ENCODE data around the gene SEC63. TPM values are rescaled to one million over a fixed set of nuclear protein-coding genes. Genes with fewer than 3 reads are reported as not detected.
"Not testable (repeated sequence)": the region's sequence is repeated elsewhere in the genome, so short reads cannot be mapped to it uniquely, and the experiment has no call there.

SEC63 gene
- total RNA-seq, 1 experiment from 2014 or later: 51.3 TPM

DNA sequence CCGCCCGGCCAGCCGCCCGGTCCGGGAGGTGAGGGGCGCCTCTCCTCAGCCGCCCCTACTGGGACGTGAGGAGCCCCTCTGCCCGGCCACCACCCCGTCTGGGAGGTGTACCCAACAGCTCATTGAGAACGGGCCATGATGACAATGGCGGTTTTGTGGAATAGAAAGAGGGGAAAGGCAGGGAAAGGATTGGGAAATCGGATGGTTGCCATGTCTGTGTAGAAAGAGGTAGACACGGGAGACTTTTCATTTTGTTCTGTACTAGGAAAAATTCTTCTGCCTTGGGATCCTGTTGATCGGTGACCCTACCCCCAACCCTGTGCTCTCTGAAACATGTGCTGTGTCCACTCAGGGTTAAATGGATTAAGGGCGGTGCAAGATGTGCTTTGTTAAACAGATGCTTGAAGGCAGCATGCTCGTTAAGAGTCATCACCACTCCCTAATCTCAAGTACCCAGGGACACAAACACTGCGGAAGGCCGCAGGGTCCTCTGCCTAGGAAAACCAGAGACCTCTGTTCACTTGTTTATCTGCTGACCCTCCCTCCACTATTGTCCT, 4.1 kb downstream of the SEC63 start:
- H3K9ac ChIP-seq (ENCODE audit: low read length); H2AFZ ChIP-seq (ENCODE audit: low read depth, low read length, poor library complexity, severe bottlenecking); ATAC-seq; H3K27ac ChIP-seq (ENCODE audit: low read depth, low read length); H3K4me2 ChIP-seq (ENCODE audit: low read length); H3K4me3 ChIP-seq (replicated peaks in 1 of 2; ENCODE audit: low read depth in 1 of 2, low read length in 2 of 2); intact Hi-C loops (cut with micrococcal nuclease); POLR2A ChIA-PET; CTCF ChIA-PET; BruUV-seq (replicated peaks); RAD21 ChIA-PET (ENCODE audit: low non-redundant PET in 1 of 2, low total read pairs in 2 of 2, uncharacterized antibody in 2 of 2, unreplicated experiment in 2 of 2); DNase-seq (ENCODE audit: low read depth, low spot score); H3K9me3 ChIP-seq (ENCODE audit: control insufficient read depth in 1 of 2, insufficient read depth in 1 of 2, low read depth in 1 of 2, low read length in 2 of 2); H3K36me3 ChIP-seq (ENCODE audit: control insufficient read depth in 1 of 2, insufficient read depth in 2 of 2, low read length in 2 of 2); H3K9me2 ChIP-seq (ENCODE audit: insufficient read depth); H3K27me3 ChIP-seq (ENCODE audit: insufficient read depth, low read length): not testable (repeated sequence)
- Histone ChIP-seq H4K20me1 (ENCODE audit: insufficient read depth) (peaks cover 14% of the 10 kb centered on the region; the same call in 1 of the 2 replicates), H3K79me2 (ENCODE audit: insufficient read depth, low read length) (peaks cover 78% of the 10 kb centered on the region), H3K4me1 (ENCODE audit: control insufficient read depth in 1 of 2, insufficient read depth in 2 of 2, low read length in 2 of 2) (peaks cover 9 to 18% of the 10 kb centered on the region in 2 experiments; a peak in 3 of 4 replicates)

DNA sequence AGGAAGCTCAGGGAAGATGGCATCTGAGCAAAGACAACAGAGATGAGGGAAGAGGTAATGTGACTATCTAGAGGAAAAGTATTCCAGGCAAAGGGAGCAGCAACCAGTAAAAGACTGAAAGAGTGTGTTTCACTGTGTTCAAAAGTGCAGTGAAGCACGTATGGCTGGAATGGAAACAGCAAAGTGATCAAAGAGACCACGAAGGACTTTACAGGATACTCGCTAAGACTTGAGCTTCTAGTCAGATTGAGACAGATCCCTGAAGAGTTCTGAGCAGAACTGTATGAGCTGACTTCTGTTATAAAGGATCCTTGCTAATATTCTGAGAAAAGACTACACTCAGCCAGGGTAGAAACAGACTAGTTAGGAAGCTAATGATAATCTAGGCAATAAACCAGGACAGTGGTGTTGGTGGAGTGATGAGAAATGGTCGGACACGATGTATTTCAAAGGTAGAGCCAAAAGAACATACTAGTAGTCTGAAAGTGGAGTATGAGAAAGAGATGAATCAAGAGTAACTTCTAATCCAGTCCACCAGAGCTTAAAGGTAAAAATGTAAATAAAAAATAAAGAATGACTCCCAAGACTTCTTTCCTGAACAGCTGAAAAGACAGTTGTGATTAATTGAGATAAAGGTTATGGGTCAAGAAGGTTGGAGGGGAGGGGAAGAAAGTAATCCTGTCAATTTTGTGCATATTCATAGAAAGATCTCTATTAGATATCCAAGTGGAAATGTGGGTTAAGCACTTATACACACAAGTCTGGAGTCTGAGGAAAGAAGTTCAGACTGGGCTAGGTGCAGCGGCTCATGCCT, 14.2 kb downstream of the SEC63 start:
- intact Hi-C loops (cut with micrococcal nuclease): no loop called here
- Histone ChIP-seq H4K20me1 (ENCODE audit: insufficient read depth) (peaks cover 7% of the 10 kb centered on the region; the same call in 1 of the 2 replicates), H3K27ac (ENCODE audit: low read depth, low read length) (no peak overlapping the region), H3K9me3 (ENCODE audit: control insufficient read depth in 1 of 2, insufficient read depth in 1 of 2, low read depth in 1 of 2, low read length in 2 of 2) (no peaks in the 10 kb centered on the region), H3K4me3 (replicated peaks in 1 of 2; ENCODE audit: low read depth in 1 of 2, low read length in 2 of 2) (no peak overlapping the region), H3K4me2 (ENCODE audit: low read length) (no peak overlapping the region), H2AFZ (ENCODE audit: low read depth, low read length, poor library complexity, severe bottlenecking) (no peak overlapping the region), H3K79me2 (ENCODE audit: insufficient read depth, low read length) (peaks cover 91% of the 10 kb centered on the region), H3K4me1 (ENCODE audit: control insufficient read depth in 1 of 2, insufficient read depth in 2 of 2, low read length in 2 of 2) (no peaks in the 10 kb centered on the region), H3K9ac (ENCODE audit: low read length) (no peak overlapping the region), H3K9me2 (ENCODE audit: insufficient read depth) (no peaks in the 10 kb centered on the region), H3K27me3 (ENCODE audit: insufficient read depth, low read length) (no peaks in the 10 kb centered on the region), H3K36me3 (ENCODE audit: control insufficient read depth in 1 of 2, insufficient read depth in 2 of 2, low read length in 2 of 2) (no peaks in the 10 kb centered on the region)
- ChIA-PET CTCF (no interaction called here), POLR2A (no interaction called here), RAD21 (ENCODE audit: low non-redundant PET in 1 of 2, low total read pairs in 2 of 2, uncharacterized antibody in 2 of 2, unreplicated experiment in 2 of 2) (no interaction called here)
- ATAC-seq (no peak), DNase-seq (ENCODE audit: low read depth, low spot score) (no peak)
- no TSS peak for BruUV-seq (replicated peaks)
- TF ChIP-seq ZNF274 (IDR thresholded peaks at IDR 0.05; ENCODE audit: low read depth, low read length) (no peak), JUND (IDR thresholded peaks at IDR 0.05) (no peak), POLR2A (IDR thresholded peaks at IDR 0.05; ENCODE audit: borderline replicate concordance, extremely low read depth, insufficient read depth, insufficient read length) (no peak), RAD21 (IDR thresholded peaks at IDR 0.05; ENCODE audit: low read depth) (no peak), YY1 (IDR thresholded peaks at IDR 0.05; ENCODE audit: extremely low read depth, insufficient replicate concordance, low read depth, low read length) (no peak), TCF7L2 (IDR thresholded peaks at IDR 0.05; ENCODE audit: borderline replicate concordance, extremely low read depth, insufficient read depth, insufficient read length) (no peak), EZH2 (IDR thresholded peaks at IDR 0.05) (no peak), FOSL1 (IDR thresholded peaks at IDR 0.05; ENCODE audit: low read depth) (no peak)
- TF ChIP-seq, protein P1, sequence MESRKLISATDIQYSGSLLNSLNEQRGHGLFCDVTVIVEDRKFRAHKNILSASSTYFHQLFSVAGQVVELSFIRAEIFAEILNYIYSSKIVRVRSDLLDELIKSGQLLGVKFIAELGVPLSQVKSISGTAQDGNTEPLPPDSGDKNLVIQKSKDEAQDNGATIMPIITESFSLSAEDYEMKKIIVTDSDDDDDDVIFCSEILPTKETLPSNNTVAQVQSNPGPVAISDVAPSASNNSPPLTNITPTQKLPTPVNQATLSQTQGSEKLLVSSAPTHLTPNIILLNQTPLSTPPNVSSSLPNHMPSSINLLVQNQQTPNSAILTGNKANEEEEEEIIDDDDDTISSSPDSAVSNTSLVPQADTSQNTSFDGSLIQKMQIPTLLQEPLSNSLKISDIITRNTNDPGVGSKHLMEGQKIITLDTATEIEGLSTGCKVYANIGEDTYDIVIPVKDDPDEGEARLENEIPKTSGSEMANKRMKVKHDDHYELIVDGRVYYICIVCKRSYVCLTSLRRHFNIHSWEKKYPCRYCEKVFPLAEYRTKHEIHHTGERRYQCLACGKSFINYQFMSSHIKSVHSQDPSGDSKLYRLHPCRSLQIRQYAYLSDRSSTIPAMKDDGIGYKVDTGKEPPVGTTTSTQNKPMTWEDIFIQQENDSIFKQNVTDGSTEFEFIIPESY (IDR thresholded peaks at IDR 0.05; ENCODE audit: extremely low read depth, insufficient replicate concordance, low read length): no peak
- TF ChIP-seq, protein P2, sequence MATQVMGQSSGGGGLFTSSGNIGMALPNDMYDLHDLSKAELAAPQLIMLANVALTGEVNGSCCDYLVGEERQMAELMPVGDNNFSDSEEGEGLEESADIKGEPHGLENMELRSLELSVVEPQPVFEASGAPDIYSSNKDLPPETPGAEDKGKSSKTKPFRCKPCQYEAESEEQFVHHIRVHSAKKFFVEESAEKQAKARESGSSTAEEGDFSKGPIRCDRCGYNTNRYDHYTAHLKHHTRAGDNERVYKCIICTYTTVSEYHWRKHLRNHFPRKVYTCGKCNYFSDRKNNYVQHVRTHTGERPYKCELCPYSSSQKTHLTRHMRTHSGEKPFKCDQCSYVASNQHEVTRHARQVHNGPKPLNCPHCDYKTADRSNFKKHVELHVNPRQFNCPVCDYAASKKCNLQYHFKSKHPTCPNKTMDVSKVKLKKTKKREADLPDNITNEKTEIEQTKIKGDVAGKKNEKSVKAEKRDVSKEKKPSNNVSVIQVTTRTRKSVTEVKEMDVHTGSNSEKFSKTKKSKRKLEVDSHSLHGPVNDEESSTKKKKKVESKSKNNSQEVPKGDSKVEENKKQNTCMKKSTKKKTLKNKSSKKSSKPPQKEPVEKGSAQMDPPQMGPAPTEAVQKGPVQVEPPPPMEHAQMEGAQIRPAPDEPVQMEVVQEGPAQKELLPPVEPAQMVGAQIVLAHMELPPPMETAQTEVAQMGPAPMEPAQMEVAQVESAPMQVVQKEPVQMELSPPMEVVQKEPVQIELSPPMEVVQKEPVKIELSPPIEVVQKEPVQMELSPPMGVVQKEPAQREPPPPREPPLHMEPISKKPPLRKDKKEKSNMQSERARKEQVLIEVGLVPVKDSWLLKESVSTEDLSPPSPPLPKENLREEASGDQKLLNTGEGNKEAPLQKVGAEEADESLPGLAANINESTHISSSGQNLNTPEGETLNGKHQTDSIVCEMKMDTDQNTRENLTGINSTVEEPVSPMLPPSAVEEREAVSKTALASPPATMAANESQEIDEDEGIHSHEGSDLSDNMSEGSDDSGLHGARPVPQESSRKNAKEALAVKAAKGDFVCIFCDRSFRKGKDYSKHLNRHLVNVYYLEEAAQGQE (IDR thresholded peaks at IDR 0.05; ENCODE audit: low read depth): no peak

All from HCT116 (cell line).